Measurements from ENCODE around the gene FOXN1. TPM values are rescaled to one million over a fixed set of nuclear protein-coding genes. Genes with fewer than 3 reads are reported as not detected.

FOXN1 gene
- polyA plus RNA-seq, 1 donor: not detected

DNA sequence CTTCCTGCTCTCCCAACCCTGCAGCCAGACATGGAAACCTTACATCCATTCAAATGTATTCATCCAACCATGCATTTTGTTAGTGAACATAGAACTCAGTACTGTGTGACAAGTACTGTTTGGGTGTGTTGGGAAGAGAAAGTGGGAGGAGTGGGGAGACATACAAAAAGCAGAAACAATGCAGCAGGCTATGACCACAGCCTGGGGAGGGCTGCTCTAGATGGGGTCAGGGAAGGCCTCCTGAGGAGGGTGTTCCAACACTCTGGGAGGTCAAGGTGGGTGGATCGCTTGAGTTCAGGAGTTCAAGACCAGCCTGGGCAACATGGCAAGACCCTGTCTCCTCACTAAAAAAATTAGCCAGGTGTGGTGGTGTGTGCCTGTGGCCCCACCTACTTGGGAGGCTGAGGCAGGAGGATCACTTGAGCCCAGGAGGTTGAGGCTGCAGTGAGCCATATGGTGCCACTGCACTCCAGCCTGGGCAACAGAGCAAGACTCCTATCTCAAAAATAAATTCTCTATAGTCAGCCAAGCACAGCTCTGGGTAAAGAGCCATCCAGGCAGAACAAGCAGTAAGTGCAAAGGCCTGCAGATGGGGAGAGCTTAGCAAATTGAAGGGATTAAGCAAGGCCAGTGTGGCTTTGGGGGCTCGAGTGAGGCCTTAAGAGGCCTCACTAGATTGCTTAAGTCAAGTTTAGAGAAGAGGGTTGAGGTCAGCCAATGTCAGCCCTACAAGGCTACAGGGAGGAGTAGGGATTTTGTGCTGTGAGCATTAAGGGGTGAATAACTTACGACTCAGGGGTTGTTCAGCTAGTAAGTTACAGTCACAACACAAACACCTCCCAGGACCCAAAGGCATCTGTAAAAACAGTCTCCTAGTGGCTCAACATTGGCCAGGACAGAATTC, 27.2 kb upstream of the FOXN1 start:
- DNase-seq (ENCODE audit: low read depth): no peak

DNA sequence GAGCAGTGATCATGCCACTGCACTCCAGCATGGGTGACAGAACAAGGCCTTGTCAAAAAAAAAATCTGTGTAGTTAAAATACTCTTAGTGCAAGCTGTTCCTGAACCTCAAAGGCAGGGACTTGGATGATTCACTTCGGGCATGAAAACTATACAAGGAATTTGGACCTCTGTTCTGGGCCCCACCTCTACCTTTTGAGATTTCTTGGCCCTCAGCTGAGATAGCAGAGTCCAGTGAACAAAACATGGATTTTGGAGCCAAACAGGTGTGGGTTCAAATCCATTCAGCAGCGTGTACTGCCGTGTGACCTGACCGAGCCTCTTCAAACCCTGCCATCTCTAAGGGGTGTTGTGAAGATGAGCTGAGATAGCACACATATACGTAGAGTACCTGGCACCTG, 25.9 kb upstream of the FOXN1 start:
- DNase-seq (ENCODE audit: low read depth): no peak

DNA sequence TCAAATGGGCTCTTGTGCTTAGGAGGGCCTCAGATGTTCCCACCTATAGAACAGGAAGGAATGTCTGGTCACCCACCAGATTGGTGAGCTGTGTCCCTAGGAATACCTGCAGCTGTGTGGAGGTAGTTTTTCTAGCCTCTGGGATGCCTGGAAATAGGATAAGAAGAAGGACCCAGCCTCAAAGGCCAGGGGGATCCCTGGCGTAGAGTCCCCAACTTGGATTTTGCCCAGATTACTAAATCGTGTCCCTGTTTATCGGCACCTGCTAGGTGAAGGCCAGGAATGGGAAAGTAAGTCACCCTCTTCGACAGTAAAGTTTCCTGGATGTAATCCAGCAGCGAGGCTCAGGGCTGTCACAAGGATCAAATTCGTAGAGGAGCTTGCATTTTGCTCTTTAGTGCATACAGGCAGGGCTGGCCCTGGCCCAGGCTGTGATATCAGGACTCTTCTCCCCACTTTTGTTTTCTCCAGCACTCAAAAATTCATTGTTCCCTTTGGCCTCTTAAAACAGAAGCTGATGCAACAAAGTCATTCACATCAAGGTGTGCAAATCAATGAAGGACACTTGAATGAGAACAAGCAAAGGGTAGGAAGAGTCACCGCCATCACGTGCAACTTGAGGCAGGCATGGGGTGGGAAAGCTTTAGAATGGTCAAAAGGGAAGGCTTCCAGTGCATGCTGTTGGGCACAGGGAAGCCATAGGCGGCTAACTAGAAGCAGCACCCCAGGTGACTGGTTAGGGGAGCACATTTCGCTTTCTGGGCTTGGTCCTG, 25.2 kb upstream of the FOXN1 start:
- DNase-seq (ENCODE audit: low read depth): no peak

DNA sequence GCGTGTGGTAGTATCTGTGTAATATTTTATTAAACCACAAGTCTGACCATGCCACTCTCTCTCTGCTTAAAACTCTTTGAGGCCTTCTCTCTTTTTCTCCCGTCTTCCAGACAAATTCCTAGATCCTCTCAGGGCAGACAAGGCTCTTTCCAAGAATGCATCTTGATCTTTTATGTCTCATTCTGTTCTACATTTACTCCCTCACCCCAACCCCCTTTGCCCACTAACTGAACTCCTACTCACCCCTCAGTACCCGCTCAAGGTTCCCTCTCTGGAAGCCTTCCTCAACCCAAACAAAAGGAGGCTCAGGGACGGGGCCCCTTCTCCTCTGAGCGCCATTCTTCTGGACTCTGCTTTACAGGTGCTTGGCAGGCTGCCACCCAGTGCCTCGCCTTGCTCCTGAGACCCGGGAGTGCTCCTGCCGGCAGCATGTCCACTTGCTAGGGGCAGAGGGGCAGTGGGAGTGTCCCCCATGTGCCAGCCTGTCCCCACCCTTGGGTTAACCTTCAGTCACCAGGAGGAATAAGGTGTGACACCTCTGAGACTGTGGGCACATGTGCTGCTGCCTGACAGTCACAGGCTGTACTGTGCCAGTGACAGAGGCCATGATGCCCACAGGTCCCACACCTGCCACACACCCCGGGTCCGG, 23.5 kb upstream of the FOXN1 start:
- DNase-seq (ENCODE audit: low read depth): no peak

DNA sequence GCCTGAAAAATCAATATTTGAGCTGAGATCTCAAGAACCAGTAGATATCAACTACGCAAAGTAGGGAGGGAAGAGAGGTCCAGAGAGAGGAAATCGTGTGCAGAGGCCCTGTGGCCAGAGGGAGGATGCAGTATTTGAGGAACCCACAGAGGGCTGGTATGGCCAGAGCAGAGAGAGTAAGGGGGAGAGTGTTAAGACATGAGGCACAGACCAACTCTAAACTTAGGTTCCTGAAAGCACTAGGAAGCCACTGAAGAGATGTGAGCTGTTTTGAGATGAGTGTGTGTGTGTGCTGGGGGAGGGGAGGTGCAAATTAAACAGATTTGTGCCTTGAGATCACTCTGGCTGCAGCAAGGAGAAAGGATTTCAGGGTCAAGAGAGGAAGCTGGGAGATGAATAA, 21.9 kb upstream of the FOXN1 start:
- no peak for DNase-seq (ENCODE audit: low read depth)

DNA sequence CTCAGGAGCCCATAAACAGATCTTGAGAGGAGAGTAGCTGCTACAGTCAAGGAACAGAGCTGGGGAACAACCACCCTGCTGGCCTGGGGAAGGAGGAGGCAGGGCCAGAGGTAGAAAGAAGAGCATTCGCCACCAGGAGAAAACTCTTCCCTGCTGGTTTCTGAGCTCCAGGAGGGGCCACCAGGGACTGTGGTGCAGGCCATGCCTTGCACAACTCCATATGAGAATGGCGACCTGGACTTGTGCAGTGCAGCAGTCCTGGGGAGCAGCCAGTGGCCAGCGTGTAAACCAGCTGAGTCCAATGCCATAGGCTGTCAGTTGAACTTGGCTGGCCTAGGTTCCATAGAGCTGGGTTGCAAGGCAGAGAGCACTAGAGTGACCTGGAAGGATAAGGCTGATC, 21.1 kb upstream of the FOXN1 start:
- DNase-seq (ENCODE audit: low read depth): no peak

DNA sequence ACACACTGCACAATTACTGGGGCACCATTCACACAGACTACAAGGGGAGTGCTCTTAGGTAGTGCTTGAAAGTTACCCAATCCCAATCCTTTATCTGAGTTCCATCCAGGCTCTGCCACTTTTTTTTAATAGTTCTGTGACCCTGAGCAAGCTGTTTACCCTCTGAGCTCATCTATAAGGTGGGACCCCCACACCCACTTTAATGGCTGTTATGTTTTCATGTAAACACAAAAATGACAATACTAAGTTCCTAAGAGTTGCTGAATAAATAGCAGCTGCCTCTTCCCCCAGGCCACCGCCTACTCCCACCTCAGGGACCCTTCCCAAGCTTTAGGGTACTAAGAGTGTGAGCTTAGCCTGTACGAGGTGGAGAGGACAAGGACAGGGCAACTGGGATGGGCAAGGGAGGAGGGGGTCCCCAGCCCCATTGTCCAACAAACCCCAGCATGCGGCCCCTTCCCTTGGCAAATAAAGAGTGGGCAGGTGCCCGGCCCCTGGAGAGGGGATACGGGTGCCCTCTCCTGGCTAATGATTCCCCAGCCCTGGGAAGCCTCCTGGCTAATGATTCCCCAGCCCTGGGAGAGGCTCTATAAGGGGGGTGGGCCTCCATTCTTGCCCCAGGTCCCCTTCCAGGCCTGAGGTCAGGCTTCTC, 18.1 kb upstream of the FOXN1 start:
- no peak for DNase-seq (ENCODE audit: low read depth)

DNA sequence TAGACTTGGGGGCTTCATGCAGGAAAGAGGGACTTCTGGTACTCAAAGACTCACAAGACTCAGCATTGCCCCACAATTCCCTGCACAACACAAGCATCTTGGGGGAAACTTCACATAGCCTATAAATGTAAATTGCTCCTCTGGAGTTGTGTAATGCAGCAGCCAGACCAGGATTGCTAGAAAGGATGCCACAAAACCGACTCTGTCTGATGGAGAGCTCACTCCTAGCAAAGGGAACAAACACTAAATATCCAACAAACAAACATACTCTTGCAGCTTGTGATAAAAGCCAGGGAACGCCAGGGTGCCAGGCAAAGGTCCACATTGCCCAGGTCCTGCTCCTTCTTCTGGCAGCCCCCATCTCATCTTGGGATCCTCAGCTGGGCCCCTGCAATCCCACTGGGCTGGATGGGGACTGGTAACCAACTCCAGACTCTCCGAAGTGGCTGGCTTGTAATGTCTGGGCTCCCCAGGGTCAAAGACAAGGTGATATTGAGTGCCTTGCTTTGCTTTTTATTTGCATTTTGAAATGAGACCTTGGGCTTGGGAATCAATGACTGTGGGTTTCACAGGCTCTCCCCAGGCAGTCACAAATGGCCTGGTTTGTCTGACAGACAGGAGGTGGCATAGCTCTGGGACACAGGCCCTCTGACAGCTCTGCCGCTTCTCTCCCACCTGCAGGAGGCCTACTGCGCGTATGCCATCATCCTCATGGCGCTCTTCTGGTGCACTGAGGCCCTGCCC, 17.4 kb upstream of the FOXN1 start:
- DNase-seq (ENCODE audit: low read depth): no peak

DNA sequence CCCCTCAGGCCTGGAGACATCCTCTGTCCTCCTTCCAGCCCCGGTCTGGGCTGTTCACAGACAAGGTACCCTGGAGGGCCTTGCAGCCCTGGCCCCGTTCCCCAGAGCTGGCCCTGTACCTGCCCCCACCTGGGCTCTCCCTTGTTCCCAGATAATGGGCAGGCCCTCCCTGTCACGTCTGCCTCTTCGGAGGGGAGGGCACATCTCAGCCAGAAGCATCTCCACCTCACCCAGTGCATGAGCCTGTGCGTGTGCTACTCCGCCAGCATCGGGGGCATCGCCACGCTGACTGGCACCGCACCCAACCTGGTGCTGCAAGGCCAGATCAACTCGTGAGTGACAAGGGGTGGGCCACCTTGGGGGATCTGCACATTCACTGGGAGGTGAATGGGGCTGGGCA, 14.9 kb upstream of the FOXN1 start:
- no peak for DNase-seq (ENCODE audit: low read depth)

DNA sequence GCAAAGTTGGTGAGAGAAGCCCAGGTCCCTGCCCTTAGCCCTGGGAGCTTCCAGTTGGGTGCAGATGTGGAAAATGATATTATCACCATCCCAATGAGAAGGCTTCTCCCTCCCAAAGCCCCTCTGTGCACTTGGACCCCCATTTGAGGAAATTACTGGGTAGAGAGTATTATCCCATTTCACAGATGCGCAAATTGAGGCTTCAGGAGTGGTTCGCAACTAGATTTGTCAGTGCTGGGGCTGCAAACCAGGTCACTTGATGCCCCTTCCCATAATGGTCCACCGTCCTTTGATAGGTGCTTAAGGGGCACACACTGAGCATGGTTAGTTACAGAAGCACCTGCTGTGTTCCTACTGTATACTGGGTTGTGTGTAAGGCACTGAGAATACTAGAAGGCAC, 14.3 kb upstream of the FOXN1 start:
- no peak for DNase-seq (ENCODE audit: low read depth)

DNA sequence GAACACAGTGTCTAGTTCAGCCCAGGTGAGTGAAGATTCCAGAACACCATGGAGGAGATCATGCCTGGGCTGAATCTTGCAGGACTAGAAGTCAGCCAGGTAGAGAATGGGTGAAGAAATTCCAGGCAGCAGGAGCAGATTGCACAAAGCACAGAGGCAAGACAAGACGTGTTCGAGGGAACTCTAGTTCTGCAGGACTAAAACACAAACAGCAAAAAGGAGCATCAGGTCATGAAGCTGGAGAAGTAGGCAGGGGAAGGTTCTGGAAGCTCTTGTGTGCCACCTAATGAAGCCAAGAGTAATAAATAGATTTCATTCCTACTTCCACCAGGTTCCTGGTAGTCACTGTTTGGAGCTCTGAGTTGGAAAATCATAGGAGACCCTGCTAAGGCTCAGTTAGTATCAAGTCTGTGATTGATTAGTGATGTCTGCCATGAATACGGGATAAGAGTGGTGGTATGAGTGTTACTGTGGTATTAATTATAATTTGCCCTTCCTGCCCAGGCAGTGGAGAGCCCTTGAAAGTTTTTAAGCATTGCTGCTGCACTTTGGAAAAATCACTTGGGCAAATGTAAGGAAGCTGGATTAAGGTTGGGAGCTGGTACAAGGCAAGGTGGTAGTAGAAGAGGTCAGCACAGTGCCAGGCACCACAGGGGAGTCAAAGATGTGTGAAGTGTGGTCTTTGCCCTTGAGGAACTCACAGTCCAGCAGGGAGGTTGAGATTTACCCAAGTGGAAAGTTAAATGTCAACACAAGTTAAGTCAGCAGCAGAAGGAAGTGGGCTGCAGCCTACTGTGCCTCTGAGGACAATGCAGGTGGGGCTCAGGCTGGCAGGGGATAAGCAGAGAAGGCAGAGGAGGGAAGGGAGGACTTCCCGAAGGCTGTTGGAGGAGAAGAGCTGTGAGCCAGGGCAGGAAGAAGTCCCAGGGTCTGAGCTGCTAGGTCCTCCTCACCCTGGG, 13.5 kb upstream of the FOXN1 start:
- no peak for DNase-seq (ENCODE audit: low read depth)

DNA sequence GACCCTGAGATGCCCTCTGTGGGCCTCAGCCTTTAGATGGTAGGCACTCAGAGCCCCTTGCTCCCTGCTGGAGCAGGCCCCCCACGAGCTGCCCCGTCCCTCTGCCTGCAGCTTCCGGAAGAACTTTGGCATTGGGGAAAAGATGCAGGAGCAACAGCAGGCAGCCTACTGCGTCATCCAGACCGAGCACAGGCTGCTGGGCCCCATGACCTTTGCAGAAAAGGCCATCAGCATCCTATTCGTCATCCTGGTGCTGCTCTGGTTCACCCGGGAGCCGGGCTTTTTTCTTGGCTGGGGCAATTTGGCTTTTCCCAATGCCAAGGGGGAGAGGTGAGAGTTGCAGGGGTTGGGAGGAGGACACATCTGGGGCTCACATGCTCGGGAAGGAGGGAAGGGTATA, 12.7 kb upstream of the FOXN1 start:
- DNase-seq (ENCODE audit: low read depth): no peak

DNA sequence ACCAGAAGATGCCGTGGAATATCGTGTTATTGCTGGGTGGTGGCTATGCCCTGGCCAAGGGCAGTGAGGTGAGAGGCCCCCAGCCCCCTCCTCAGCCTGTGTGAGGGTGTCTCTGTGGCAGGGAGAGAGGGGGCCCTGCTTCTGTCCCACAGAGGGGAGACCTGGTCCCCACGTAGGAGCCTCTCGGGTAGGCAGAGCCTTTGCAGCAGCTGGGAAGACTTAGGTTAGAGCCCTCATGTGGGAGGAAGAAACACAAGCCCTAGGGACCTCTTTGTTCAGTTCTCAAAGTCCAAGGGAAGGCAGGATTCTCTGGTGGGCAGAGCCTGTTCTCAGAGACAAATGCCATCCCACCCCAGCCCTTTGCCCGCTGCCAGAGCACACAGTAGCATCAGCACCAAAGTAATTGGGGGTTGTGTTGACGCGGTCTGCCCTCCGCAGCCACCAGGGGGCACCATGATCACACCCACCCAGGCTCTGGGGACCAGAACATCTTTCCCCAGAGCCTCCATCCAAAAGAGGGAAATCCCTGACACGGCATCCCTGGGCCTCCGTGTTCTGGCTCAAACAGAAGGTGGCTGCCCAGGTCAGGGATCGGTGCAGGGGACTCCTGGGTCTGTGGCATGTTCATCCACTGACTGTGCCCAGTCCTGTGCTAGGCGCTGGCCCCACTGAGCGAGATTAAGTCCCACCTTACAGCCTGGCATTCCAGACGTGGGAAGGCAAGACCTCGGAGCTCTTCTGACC, 11.5 kb upstream of the FOXN1 start:
- DNase-seq (ENCODE audit: low read depth): peak; percentile 5

DNA sequence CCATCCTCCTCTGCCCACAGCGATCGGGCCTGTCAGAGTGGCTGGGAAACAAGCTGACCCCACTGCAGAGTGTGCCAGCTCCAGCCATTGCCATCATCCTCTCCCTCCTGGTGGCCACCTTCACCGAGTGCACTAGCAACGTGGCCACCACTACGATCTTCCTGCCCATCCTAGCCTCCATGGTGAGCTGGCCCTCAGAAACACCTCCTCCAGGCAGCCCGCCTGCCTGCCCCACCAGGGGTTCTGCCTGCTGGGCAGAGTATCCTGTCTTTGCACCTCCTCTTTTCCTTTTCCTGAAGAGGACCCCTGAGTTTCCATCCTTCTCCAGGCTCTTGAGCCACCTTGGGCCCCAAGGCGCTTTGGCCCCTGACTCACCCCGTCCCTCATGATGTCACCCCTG, 10.5 kb upstream of the FOXN1 start:
- DNase-seq (ENCODE audit: low read depth): no peak

DNA sequence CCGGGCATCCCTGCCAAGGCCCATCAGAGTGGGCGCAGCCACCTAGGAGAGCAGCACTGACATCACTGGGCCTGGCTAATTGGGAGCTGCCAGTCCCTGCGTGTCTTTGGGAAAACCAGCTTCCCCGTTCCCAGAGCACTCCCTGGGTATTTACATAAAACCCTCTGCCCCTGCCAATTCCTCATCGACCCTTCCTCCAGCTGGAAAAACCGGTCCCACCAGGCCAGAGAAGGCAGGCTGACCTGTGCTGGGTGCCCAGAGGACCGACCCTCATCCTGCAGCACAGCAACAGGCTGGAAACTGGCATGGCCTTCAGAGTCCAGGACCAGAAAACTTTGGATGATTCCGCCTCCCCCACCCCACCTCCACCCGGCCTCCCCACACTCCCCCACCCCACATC, 8.2 kb upstream of the FOXN1 start:
- DNase-seq (ENCODE audit: low read depth): no peak

DNA sequence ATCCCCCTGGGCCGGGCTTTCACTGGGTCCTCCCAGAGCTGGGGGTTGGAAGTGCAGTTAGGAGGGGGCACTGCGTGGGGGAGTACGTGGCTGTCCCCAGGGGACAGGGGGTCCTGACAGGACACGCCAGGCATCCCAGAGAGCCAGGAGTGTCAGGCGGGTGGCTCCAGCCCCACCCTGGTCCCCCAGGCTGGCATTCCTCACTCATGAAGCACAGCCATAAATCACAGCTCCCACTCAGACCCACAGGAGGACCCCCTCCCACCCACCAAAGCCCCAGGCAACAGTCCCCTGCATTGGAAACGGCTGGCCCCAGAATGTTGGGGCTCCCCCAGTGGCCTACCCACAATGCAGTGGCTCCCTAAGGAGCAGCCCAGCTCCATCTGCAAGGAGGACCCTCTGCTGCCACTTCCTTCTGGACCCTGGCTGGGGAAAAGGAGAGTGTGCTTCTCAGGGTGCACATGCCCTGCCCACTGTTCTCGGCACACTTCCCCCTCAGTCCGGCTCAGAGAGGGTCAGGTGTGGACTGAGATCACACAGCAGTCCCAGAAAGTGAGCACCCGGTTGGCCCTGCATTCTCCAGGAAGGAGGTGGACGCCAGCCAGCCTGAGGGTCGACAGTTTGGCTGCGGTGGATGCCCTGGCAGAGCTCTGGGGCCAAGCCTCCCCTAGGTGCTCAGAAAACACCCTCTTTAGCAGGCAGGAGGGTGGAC, 7.3 kb upstream of the FOXN1 start:
- DNase-seq (ENCODE audit: low read depth): no peak

DNA sequence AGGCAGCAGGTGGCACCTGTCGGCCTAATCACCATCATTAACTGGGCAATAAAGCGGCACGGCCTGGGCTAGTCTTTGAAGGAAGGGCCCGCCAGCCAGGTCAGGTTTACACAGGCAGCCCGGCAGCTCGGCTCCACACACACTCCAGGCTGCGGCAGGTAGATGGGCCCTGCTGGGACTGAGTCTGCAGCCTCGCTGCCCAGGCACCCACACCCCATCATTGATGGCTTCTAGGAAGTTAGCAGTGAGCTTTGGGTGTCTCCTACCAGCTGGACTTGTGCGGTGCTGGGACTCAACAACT, 6.8 kb upstream of the FOXN1 start:
- DNase-seq (ENCODE audit: low read depth): no peak

DNA sequence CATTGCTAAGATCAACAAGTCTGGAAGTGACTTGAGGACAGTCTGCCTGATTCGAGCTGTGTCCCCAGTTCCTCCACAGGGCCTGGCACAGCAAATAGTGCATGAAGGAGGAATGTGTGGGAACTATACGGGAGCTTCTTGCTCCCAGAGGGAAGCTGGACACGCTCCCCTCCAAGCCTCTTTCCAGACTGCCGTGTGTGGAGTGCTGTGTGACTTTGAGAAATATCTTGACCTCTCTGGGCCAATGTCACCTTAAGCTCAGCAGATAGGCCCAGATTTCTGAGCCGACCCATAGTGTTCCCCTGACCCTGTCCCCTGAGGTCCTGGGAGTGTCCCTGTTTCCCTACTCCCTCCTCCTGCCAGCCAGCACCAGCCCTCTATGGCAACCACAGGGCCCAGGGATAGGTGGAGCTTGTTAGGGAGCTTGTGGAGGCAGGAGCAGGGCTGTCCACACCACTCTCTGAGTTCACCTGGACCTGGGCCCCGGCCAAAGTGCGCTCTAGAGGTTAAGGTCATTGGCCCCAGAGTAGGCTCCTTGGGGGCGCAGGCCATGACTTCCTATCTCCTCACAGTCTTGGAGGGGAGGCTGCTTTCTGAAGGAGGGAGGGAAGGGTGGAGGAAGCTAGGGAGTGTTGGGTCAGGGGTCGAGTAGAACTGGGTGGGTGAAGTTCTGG, 6.3 kb upstream of the FOXN1 start:
- no peak for DNase-seq (ENCODE audit: low read depth)
